Gastroesophageal sphincter (tissue), 3 donors: ENCODE results near the gene IL18R1.

Source experiments
- EP300 ChIP-seq: sonication (generic); formaldehyde crosslinking; IDR thresholded peaks from one replicate; pipeline ENCODE4 v1.6.1; 2017; ENCODE audit warnings: antibody characterized with exemption, mild to moderate bottlenecking
- POLR2A ChIP-seq, 2 donors: fragments of 450-650 bp; IDR thresholded peaks; one replicate each; pipeline ENCODE4 v1.6.1; 2017; ENCODE audit warnings: antibody characterized with exemption in 2 of 2, mild to moderate bottlenecking in 2 of 2, moderate library complexity in 1 of 2
- TF ChIP-seq, protein P1 (sequence below), 4 experiments: fragments of 200-600 bp in 2 of 4; fragments of 450-650 bp in 2 of 4; sonication (generic) in 1 of 4; IDR thresholded peaks; one replicate each; pipeline ENCODE4 v1.5.1; 2017 to 2019; ENCODE audit warnings: antibody characterized with exemption in 4 of 4, mild to moderate bottlenecking in 2 of 4, moderate library complexity in 2 of 4

DNA sequence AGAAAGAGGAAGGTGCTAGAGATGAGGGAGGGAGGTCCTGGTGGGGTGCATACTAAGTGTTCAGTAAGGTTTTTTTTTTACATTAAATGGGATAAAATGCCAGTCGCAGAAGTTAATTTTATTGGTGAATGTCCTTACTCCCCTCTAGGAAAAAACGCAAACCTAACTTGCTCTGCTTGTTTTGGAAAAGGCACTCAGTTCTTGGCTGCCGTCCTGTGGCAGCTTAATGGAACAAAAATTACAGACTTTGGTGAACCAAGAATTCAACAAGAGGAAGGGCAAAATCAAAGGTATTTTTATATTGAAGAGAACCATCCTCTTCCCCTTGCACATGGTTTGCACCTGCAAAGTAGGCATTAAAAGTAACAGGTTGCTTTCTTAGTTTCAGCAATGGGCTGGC lies 12.7 kb upstream of the IL18R1 start:
- TF ChIP-seq POLR2A (IDR thresholded peaks at IDR 0.05): no peak
- no peak for TF ChIP-seq EP300
- TF ChIP-seq, protein P1, sequence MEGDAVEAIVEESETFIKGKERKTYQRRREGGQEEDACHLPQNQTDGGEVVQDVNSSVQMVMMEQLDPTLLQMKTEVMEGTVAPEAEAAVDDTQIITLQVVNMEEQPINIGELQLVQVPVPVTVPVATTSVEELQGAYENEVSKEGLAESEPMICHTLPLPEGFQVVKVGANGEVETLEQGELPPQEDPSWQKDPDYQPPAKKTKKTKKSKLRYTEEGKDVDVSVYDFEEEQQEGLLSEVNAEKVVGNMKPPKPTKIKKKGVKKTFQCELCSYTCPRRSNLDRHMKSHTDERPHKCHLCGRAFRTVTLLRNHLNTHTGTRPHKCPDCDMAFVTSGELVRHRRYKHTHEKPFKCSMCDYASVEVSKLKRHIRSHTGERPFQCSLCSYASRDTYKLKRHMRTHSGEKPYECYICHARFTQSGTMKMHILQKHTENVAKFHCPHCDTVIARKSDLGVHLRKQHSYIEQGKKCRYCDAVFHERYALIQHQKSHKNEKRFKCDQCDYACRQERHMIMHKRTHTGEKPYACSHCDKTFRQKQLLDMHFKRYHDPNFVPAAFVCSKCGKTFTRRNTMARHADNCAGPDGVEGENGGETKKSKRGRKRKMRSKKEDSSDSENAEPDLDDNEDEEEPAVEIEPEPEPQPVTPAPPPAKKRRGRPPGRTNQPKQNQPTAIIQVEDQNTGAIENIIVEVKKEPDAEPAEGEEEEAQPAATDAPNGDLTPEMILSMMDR (IDR thresholded peaks at IDR 0.05): no peak
